Endodermal cell (in vitro differentiated cells): ENCODE results near the gene DHX30. TPM values are rescaled to one million over a fixed set of nuclear protein-coding genes. Genes with fewer than 3 reads are reported as not detected.

Source experiments
- DNase-seq: peaks from one replicate; pipeline ENCODE4 v3.0.0-alpha.2; 2017
- H3K27ac ChIP-seq: 2 replicates; pipeline ENCODE4 v1.5.1; 2013; ENCODE audit warnings: mild to moderate bottlenecking, low read depth, low read length, moderate library complexity
- H3K27me3 ChIP-seq: 2 replicates; pipeline ENCODE4 v1.6.1; 2013; ENCODE audit warnings: mild to moderate bottlenecking, low read length, moderate library complexity; ENCODE audit not compliant: insufficient read depth, control insufficient read depth, poor library complexity, severe bottlenecking
- H3K36me3 ChIP-seq: 2 replicates; pipeline ENCODE4 v1.7.0; 2013; ENCODE audit warnings: mild to moderate bottlenecking, low read length, moderate library complexity; ENCODE audit not compliant: control insufficient read depth, insufficient read depth
- H3K4me1 ChIP-seq: one replicate; pipeline ENCODE4 v1.7.0; 2013; ENCODE audit warnings: low read length; ENCODE audit not compliant: control insufficient read depth, insufficient read depth
- H3K4me3 ChIP-seq: 2 replicates; pipeline ENCODE4 v1.5.1; 2013; ENCODE audit warnings: mild to moderate bottlenecking, low read length, moderate library complexity
- H3K9ac ChIP-seq: 2 replicates; pipeline ENCODE4 v1.6.1; 2013; ENCODE audit warnings: mild to moderate bottlenecking, low read length, moderate library complexity; ENCODE audit not compliant: poor library complexity, severe bottlenecking; ENCODE audit errors: extremely low read depth
- H3K9me3 ChIP-seq: 2 replicates; pipeline ENCODE4 v1.6.1; 2013; ENCODE audit warnings: mild to moderate bottlenecking, low read length, moderate library complexity; ENCODE audit not compliant: control insufficient read depth
- H3K27ac Mint-ChIP-seq: 2 replicates; pipeline ENCODE4 v1.8.0; 2020; ENCODE audit warnings: mixed read lengths
- H3K27me3 Mint-ChIP-seq: 2 replicates; pipeline ENCODE4 v1.8.0; 2021; ENCODE audit warnings: mild to moderate bottlenecking, mixed read lengths; ENCODE audit not compliant: insufficient read depth
- H3K36me3 Mint-ChIP-seq: 2 replicates; pipeline ENCODE4 v1.8.0; 2020; ENCODE audit warnings: low read depth, mixed read lengths
- H3K4me1 Mint-ChIP-seq: 2 replicates; pipeline ENCODE4 v1.8.0; 2020; ENCODE audit warnings: mixed read lengths
- H3K4me3 Mint-ChIP-seq: 2 replicates; pipeline ENCODE4 v1.8.0; 2020; ENCODE audit warnings: mild to moderate bottlenecking, moderate library complexity, mixed read lengths
- H3K9me3 Mint-ChIP-seq: 2 replicates; pipeline ENCODE4 v1.8.0; 2020; ENCODE audit warnings: mild to moderate bottlenecking, mixed read lengths
- WGBS, 2 experiments: methylation state at CpG; one replicate each; pipeline versions ENCODE4 v1.1.5 to v1.1.7; 2013; ENCODE audit warnings: missing lambda C conversion rate in 2 of 2, mixed read lengths in 1 of 2; ENCODE audit not compliant: insufficient coverage in 1 of 2, insufficient read length in 1 of 2; 5-methylcytosine and 5-hydroxymethylcytosine counted together
- total RNA-seq, 2 donors: library from RNA; stranded (reverse); fragmentation: NEBNext Ultra II Directional in 1 of 2; extraction: Animal tissue kit (Norgen Biotek cat#: 25700) in 1 of 2; gene quantifications; 2 replicates in 1 of 2; 3 replicates in 1 of 2; pipeline ENCODE4 v1.2.1, GENCODE V29; 2021
- TF ChIP-seq, protein P1 (sequence below): fragments of 200-600 bp; sonication (generic); conservative IDR thresholded peaks from 2 replicates; pipeline ENCODE4 v1.5.0; 2021; ENCODE audit warnings: antibody characterized with exemption, mild to moderate bottlenecking

DHX30 gene
- total RNA-seq, 2 donors from 2014 or later: 104 to 113 TPM

- WGBS, 2 experiments: 99 to 100% methylated on average over 3 to 4 of the region's 4 CpGs
- peaks cover 62% of the 10 kb centered on the region for H3K36me3 ChIP-seq
- DNase-seq: no peak
- H3K9ac ChIP-seq: no peak overlapping the region
- TF ChIP-seq, protein P1, sequence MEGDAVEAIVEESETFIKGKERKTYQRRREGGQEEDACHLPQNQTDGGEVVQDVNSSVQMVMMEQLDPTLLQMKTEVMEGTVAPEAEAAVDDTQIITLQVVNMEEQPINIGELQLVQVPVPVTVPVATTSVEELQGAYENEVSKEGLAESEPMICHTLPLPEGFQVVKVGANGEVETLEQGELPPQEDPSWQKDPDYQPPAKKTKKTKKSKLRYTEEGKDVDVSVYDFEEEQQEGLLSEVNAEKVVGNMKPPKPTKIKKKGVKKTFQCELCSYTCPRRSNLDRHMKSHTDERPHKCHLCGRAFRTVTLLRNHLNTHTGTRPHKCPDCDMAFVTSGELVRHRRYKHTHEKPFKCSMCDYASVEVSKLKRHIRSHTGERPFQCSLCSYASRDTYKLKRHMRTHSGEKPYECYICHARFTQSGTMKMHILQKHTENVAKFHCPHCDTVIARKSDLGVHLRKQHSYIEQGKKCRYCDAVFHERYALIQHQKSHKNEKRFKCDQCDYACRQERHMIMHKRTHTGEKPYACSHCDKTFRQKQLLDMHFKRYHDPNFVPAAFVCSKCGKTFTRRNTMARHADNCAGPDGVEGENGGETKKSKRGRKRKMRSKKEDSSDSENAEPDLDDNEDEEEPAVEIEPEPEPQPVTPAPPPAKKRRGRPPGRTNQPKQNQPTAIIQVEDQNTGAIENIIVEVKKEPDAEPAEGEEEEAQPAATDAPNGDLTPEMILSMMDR: no peak
- Mint-ChIP-seq H3K27me3 (no peaks in the 10 kb centered on the region), H3K36me3 (peaks cover 56% of the 10 kb centered on the region), H3K4me3 (no peak overlapping the region), H3K4me1 (no peaks in the 10 kb centered on the region), H3K9me3 (no peaks in the 10 kb centered on the region), H3K27ac (no peak overlapping the region)
- H3K4me1 ChIP-seq: no peaks in the 10 kb centered on the region
- no peaks in the 10 kb centered on the region for H3K9me3 ChIP-seq
- no peaks in the 10 kb centered on the region for H3K27me3 ChIP-seq
- H3K4me3 ChIP-seq: no peak overlapping the region
- no peak overlapping the region for H3K27ac ChIP-seq
Measured at GRCh38 chr3:47761046-47761445, 41.9 kb upstream of the DHX30 start.

- 50 to 71% methylated on average over 2 to 4 of the region's 4 CpGs for WGBS, 2 experiments
- H3K9me3 ChIP-seq: no peaks in the 10 kb centered on the region
- H3K4me1 Mint-ChIP-seq: no peaks in the 10 kb centered on the region
- no peaks in the 10 kb centered on the region for H3K27me3 Mint-ChIP-seq
- peaks cover 51% of the 10 kb centered on the region for H3K36me3 Mint-ChIP-seq
- H3K27ac Mint-ChIP-seq: peak overlapping the region; percentile 74
- no peaks in the 10 kb centered on the region for H3K4me1 ChIP-seq
- H3K27ac ChIP-seq: no peak overlapping the region
- H3K36me3 ChIP-seq: peaks cover 61% of the 10 kb centered on the region
- H3K9ac ChIP-seq: no peak overlapping the region
- no peak for DNase-seq
- no peaks in the 10 kb centered on the region for H3K27me3 ChIP-seq
- H3K4me3 ChIP-seq: no peak overlapping the region
- TF ChIP-seq, protein P1: no peak
- H3K4me3 Mint-ChIP-seq: no peak overlapping the region
- H3K9me3 Mint-ChIP-seq: no peaks in the 10 kb centered on the region
Measured at GRCh38 chr3:47762233-47762632, 40.7 kb upstream of the DHX30 start.

- H3K27ac Mint-ChIP-seq: peak overlapping the region; percentile 70
- Histone ChIP-seq H3K27ac (no peak overlapping the region), H3K4me1 (no peaks in the 10 kb centered on the region), H3K9me3 (no peaks in the 10 kb centered on the region), H3K27me3 (no peaks in the 10 kb centered on the region), H3K4me3 (no peak overlapping the region), H3K9ac (no peak overlapping the region), H3K36me3 (peaks cover 60% of the 10 kb centered on the region)
- no peak for DNase-seq
- H3K36me3 Mint-ChIP-seq: peaks cover 57% of the 10 kb centered on the region
- no peaks in the 10 kb centered on the region for H3K27me3 Mint-ChIP-seq
- H3K4me1 Mint-ChIP-seq: no peaks in the 10 kb centered on the region
- no peak overlapping the region for H3K4me3 Mint-ChIP-seq
- TF ChIP-seq, protein P1: no peak
- H3K9me3 Mint-ChIP-seq: no peaks in the 10 kb centered on the region
- WGBS, 2 experiments: 92% methylated on average over 2 to 4 of the region's 4 CpGs
Measured at GRCh38 chr3:47766186-47766585, 36.8 kb upstream of the DHX30 start.
